HPDE6-E6E7 (cell line): Measurements from ENCODE around the gene FBXO9.
A peak's percentile ranks its signal among the peaks of the same experiment; 100 is the strongest.

Source experiments
- DNase-seq: peaks from one replicate; pipeline ENCODE4 v3.0.0; 2011; ENCODE audit warnings: missing footprints; ENCODE audit errors: extremely low spot score

FBXO9 gene

GRCh38 chr6:53089948-53090347 is 24.7 kb downstream of the FBXO9 start:
- DNase-seq: no peak

- DNase-seq: no peak
Measured at GRCh38 chr6:53090576-53090975, 25.4 kb downstream of the FBXO9 start.

- no peak for DNase-seq
Measured at GRCh38 chr6:53095270-53095669, 30.1 kb downstream of the FBXO9 start.

DNA sequence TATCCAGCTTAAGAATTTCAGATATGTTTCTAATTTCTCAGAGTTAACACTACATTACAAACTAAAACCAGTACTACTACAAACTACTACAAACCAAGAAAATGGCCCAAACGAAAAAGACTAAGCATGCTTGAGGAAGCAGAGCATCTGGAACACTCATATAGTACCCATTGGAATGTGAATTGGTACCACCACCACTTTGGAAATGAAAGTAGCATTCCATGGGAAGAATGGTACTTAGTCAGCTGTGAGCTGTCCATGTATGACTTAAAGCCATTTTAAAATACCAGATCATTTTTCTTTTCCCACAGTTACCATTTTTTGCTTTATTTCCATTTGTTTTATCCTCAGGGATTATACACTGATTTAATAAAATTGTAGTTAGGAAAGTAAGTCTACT is 30.5 kb downstream of the FBXO9 start:
- DNase-seq: no peak

DNA sequence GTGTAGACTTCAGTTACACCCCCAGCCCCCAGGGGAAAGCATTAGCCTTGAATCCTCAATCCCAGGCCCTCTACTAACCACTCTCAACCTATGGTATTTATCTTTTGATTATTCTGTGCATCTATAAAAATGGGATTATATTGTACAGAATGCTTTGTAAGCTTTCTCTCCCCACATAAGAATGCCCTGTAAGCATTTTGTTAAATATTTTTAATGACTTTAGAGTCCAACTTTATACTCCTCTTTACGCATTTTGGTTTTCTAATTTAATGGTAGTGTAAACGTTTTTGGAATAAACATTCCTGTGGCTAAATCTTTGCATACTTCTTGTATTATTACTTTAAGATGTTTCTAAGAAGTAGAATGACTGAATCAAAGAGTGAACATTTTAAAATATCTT is 35.4 kb downstream of the FBXO9 start:
- DNase-seq: no peak

DNA sequence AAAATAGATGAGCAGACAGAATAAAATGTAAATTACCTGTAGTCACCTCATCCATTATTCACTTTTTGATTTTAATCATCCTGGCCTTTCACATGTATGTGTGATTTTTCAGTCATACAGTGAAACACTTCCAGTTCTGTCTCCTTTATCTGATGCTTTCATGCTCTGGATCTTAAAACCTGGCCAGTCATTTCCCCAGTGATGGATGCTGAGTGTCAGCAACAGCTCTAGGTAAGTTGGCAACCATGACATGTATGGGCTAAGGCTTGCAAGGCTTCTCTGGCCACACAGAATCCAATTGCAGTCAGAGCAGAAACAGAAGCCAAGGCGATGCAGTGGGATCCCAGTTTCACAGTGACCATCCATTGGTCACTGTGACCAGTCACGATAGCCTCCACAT is 35.8 kb downstream of the FBXO9 start:
- no peak for DNase-seq

- DNase-seq: no peak
Measured at GRCh38 chr6:53103993-53104675, 38.9 kb downstream of the FBXO9 start.

- DNase-seq: no peak
Measured at GRCh38 chr6:53104916-53105315, 39.7 kb downstream of the FBXO9 start.

DNA sequence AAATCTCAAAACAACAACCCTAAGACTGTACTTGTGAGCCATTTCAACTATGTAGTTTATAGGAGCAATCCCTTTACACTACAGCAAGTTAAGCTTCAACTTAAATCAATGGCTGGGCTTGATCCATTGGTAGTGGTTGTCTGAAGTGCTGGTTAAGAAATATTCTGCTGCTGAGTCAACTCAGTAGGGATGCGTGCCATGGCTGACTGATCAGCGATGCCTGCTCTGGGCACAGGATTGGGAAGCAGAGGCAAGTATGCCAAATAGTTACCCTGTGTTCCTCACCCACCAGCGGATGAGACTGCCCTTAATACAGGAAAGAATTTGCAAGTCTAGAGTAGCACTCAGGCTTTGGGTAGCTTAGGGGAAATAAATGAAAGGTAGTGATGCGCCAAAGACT is 41.9 kb downstream of the FBXO9 start:
- no peak for DNase-seq

GRCh38 chr6:53109612-53110011 is 44.4 kb downstream of the FBXO9 start:
- DNase-seq: no peak

- DNase-seq: no peak
Measured at GRCh38 chr6:53111865-53112264, 46.7 kb downstream of the FBXO9 start.

DNA sequence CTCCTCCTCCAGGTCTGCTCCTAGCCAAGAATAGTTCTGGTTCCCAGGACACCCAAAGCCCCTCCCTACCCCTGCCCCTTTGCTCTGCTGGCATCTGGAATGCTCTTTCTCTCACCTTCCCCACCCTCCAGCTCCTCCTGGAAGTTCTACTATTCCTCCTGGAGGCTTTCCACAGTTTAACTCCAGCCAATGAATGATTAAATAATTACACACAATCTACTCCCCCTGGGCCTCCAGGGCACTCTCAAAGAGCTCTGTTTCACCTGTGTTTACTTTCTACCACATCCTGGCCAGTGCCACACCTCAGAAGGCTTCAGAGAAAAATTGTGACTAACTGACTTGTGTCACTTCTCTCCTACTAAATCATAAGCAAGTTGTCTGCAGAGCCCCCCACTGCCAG is 47.2 kb downstream of the FBXO9 start:
- peak; percentile 76 for DNase-seq

- DNase-seq: peak; percentile 36
Measured at GRCh38 chr6:53112871-53113270, 47.7 kb downstream of the FBXO9 start.

GRCh38 chr6:53113742-53114141 is 48.5 kb downstream of the FBXO9 start:
- DNase-seq: no peak

DNA sequence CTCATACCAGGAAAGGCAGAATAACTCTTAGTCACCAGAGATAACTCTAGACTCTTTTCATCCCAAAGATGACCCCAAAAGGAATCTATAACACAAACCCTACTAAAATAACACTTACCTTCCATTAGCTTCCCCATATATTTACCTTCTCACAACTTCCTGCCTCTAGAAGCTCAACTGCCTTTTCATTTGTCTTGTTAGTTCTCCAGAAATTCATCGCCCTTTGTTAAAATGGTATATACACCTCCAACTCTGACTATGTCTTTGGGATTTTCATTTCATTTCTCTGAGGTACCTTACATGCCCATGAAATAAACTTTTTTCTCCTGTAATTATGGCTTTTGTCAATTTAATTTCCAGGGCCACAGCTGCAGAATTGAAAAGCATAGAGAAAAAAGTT is 49.9 kb downstream of the FBXO9 start:
- no peak for DNase-seq

DNA sequence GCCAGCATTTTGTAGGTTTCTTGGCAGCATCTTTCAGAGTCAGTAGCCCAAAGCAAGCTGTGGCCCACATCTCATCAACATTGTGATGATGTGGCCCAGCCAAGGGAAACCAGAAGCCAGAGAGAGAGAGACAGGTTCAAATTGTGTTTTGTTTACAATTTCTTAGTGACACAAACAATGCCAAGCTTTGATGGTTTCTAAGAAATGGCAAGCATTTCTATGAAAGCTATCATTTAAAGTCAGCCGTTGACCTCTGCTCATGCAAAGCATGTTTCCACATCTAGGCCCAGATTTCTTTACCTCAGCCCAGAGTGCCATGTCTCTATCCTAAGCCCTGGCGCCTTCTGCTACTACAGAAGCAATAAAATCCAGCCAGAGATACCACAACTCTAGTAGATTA is 50.5 kb downstream of the FBXO9 start:
- no peak for DNase-seq

DNA sequence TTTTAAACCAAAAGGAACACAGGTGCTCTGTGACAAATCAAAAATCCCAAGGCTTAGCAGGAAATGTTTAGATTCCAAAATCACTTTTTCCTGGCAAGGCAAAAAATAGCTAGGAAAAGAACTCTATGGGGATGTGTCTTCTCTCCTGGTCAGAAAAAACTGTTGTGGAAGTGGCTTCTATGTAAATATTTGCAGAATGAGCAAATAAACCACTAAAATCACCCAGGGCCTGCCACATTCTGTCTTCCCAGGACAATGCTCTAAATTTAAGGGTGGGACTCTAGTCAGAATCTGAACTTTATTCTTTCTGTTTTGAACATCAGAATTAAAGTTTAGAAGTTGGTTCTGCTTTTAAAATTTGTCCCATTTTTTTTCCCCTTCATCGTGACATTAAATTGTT is 54.1 kb downstream of the FBXO9 start:
- DNase-seq: no peak

DNA sequence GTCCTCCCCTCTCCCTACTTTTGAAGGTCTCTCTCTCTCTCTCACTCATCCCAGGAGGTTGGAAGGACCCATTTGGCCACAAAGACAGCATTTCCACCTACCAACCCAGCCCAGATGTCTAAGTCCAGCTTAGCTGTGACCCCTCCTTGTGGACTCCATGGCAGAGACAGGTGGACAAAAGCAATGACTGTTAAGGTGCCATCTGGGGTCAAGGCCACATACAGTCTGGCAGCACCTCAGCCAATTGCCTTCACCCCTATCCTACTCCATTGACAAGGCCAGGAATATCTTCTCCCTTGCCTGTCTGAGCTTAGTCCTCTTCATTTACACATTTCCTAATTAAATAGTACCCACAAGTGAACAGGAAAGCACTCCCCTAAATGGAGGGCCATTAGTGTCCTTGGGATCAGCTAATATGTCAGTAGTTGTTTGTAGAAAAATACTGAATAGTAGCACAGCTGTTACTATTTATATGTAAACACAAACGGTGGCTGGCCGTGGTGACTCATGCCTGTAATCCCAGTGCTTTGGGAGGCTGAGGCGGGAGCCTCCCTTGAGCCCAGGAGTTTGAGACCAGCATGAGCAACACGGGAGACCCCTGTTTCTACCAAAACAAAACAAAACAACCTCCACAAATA is 54.7 kb downstream of the FBXO9 start:
- no peak for DNase-seq

DNA sequence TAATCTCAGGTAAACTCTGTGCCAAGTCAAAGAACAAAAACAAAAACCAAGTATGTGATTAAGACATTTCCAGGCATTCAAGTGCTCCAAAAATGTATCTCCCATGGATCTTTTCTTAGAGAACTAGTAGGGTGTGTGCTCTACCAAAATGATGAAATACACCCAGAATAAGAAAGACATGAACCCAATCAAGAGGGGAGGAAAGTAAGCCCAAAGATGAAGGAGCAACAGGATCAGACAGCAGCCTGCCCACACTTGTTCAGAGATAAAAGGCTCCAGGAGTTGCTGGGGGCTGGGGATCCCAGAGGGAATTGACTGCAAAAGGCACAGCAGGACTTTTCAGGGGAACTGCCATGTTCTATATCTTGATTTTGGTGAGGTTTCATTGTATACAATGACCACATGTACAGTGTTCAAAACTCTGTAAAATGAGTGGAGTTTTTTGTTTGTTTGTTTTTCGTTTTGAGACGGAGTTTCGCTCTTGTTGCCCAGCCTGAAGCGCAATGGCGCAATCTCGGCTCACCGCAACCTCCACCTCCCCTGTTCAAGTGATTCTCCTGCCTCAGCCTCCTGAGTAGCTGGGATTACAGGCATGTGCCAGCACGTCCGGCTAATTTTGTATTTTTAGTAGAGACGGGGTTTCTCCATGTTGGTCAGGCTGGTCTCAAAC is 59.1 kb downstream of the FBXO9 start:
- no peak for DNase-seq

DNA sequence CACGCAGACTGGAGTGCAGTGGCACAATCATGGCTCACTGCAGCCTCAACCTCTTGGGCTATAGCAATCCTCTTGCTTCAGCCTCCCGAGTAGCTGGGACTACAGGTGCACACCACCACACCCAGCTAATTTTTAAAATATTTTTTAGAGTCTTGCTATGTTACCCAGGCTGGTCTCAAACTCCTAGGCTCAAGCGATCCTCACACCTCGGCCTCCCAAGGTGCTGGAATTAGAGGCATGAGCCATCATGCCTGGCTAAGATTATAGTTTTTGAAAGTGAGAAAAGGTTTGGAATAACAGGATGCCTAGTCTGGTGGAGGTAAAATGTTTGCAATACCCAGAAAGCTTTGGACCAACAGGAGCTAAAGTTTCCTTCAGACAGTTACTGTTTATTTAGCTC is 60.1 kb downstream of the FBXO9 start:
- DNase-seq: no peak

- DNase-seq: peak; percentile 56
Measured at GRCh38 chr6:53128842-53129241, 63.6 kb downstream of the FBXO9 start.

- DNase-seq: no peak
Measured at GRCh38 chr6:53130569-53131290, 65.5 kb downstream of the FBXO9 start.

DNA sequence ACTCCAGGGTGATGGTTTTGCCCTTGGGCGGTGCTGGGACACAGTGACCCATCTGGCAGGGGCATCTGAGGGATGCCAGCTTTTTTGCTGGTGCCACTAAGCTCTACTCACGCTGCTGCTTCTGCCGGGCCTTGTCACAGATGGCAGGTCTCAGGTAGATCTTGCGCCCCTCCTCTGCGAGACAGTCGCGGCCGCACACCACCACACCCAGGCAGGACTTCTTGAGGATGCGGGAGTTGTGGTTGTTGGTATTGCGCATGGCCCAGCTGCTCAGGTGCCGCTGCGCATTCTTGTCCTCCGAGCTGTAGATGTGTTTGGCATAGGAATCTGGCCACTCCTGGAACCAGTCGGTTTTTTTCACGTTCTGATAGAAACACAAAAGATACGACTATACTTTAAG is 68.8 kb downstream of the FBXO9 start:
- no peak for DNase-seq
